ENCODE results near the gene IPO4.
"Not testable (repeated sequence)": the region's sequence is repeated elsewhere in the genome, so short reads cannot be mapped to it uniquely, and the experiment has no call there.

Gene IPO4

GRCh38 chr14:24202538-24202937, 13.9 kb upstream of the IPO4 start:
- CTCF ChIA-PET; H3K27ac ChIP-seq (ENCODE audit: extremely low read depth, low read depth, low read length); H3K4me3 ChIP-seq (ENCODE audit: low read depth, low read length); H3K4me1 ChIP-seq (ENCODE audit: control insufficient read depth, insufficient read depth, low read length); H3K9me3 ChIP-seq (ENCODE audit: control insufficient read depth, insufficient read depth, low read depth, low read length): not testable (repeated sequence)
- POLR2A ChIA-PET = interaction anchor here (0.9 kb wide), 1 partner anchor 11 kb away, joined by 3 read pairs; the partner anchor contains the start of gene CHMP4A
- peaks cover 7 to 54% of the 10 kb centered on the region in 2 experiments; a peak in 2 of 3 replicates for H3K36me3 ChIP-seq (ENCODE audit: control insufficient read depth in 2 of 2, insufficient read depth in 1 of 2, low read length in 2 of 2)

GRCh38 chr14:24198814-24199524, 10.4 kb upstream of the IPO4 start:
- Histone ChIP-seq H3K36me3 (ENCODE audit: control insufficient read depth in 2 of 2, insufficient read depth in 1 of 2, low read length in 2 of 2) (peaks cover 4 to 31% of the 10 kb centered on the region in 2 experiments; a peak in 2 of 3 replicates), H3K4me3 (ENCODE audit: low read depth, low read length) (no peak overlapping the region), H3K27ac (ENCODE audit: extremely low read depth, low read depth, low read length) (peak overlapping the region; percentile 25; the same call in 1 of the 2 replicates), H3K4me1 (ENCODE audit: control insufficient read depth, insufficient read depth, low read length) (peaks cover 4% of the 10 kb centered on the region; the same call in 1 of the 2 replicates), H3K9me3 (ENCODE audit: control insufficient read depth, insufficient read depth, low read depth, low read length) (no peaks in the 10 kb centered on the region)
- ChIA-PET POLR2A (interaction anchor here (1.6 to 2.0 kb wide), 2 partner anchors 10 to 14 kb away, joined by 4 to 7 read pairs; partner anchors contain the start of genes CHMP4A and IPO4), CTCF (no interaction called here)
- no peak for TF ChIP-seq BCL11A (tag by site-specific recombination; IDR thresholded peaks at IDR 0.05; ENCODE audit: low read depth)
- TF ChIP-seq KLF8 (tag by site-specific recombination; IDR thresholded peaks at IDR 0.05) = no peak
- no peak for TF ChIP-seq ZNF292 (tag by site-specific recombination; IDR thresholded peaks at IDR 0.05; ENCODE audit: borderline replicate concordance, low read depth)
- 0 out of 2 replicates have a peak, but pooled peaks have one; percentile 11 for TF ChIP-seq GLIS1 (tag by site-specific recombination; IDR thresholded peaks at IDR 0.05)
- TF ChIP-seq, protein P1, sequence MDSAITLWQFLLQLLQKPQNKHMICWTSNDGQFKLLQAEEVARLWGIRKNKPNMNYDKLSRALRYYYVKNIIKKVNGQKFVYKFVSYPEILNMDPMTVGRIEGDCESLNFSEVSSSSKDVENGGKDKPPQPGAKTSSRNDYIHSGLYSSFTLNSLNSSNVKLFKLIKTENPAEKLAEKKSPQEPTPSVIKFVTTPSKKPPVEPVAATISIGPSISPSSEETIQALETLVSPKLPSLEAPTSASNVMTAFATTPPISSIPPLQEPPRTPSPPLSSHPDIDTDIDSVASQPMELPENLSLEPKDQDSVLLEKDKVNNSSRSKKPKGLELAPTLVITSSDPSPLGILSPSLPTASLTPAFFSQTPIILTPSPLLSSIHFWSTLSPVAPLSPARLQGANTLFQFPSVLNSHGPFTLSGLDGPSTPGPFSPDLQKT (IDR thresholded peaks at IDR 0.05; ENCODE audit: borderline replicate concordance, low read depth, low read length) = no peak
- TF ChIP-seq ZNF670 (tag by site-specific recombination; IDR thresholded peaks at IDR 0.05; ENCODE audit: low read depth) = no peak
- TF ChIP-seq ZNF274 (IDR thresholded peaks at IDR 0.05; ENCODE audit: low read length) = no peak
- TF ChIP-seq ZNF274 (tag by site-specific recombination; IDR thresholded peaks at IDR 0.05; ENCODE audit: borderline replicate concordance) = peak; percentile 62; the same call in 1 of the 2 replicates
- no peak for TF ChIP-seq ZNF530 (tag by site-specific recombination; IDR thresholded peaks at IDR 0.05; ENCODE audit: low read depth)
- TF ChIP-seq ZNF18 (tag by site-specific recombination; IDR thresholded peaks at IDR 0.05) = peak; percentile 46; the same call in 1 of the 2 replicates
- TF ChIP-seq SETDB1 (IDR thresholded peaks at IDR 0.05; ENCODE audit: insufficient read length, low read length) = no peak
- TF ChIP-seq PBX3 (CRISPR knock-in tag; IDR thresholded peaks at IDR 0.05) = no peak
- TF ChIP-seq ZNF48 (tag by site-specific recombination; IDR thresholded peaks at IDR 0.05) = no peak
- TF ChIP-seq ZNF146 (tag by site-specific recombination; IDR thresholded peaks at IDR 0.05) = no peak
- TF ChIP-seq, protein P2, sequence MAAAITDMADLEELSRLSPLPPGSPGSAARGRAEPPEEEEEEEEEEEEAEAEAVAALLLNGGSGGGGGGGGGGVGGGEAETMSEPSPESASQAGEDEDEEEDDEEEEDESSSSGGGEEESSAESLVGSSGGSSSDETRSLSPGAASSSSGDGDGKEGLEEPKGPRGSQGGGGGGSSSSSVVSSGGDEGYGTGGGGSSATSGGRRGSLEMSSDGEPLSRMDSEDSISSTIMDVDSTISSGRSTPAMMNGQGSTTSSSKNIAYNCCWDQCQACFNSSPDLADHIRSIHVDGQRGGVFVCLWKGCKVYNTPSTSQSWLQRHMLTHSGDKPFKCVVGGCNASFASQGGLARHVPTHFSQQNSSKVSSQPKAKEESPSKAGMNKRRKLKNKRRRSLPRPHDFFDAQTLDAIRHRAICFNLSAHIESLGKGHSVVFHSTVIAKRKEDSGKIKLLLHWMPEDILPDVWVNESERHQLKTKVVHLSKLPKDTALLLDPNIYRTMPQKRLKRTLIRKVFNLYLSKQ (tag by site-specific recombination; IDR thresholded peaks at IDR 0.05; ENCODE audit: borderline replicate concordance) = no peak
- TF ChIP-seq ZNF416 (tag by site-specific recombination; IDR thresholded peaks at IDR 0.05) = no peak
- TF ChIP-seq, protein P3, sequence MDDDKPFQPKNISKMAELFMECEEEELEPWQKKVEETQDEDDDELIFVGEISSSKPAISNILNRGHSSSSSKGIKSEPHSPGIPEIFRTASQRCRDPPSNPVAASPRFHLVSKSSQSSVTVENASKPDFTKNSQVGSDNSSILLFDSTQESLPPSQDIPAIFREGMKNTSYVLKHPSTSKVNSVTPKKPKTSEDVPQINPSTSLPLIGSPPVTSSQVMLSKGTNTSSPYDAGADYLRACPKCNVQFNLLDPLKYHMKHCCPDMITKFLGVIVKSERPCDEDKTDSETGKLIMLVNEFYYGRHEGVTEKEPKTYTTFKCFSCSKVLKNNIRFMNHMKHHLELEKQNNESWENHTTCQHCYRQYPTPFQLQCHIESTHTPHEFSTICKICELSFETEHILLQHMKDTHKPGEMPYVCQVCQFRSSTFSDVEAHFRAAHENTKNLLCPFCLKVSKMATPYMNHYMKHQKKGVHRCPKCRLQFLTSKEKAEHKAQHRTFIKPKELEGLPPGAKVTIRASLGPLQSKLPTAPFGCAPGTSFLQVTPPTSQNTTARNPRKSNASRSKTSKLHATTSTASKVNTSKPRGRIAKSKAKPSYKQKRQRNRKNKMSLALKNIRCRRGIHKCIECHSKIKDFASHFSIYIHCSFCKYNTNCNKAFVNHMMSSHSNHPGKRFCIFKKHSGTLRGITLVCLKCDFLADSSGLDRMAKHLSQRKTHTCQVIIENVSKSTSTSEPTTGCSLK (tag by site-specific recombination; IDR thresholded peaks at IDR 0.05) = no peak
- TF ChIP-seq ZBTB49 (tag by site-specific recombination; IDR thresholded peaks at IDR 0.05; ENCODE audit: low read depth) = no peak
- peak; percentile 61 for TF ChIP-seq ZFHX2 (tag by site-specific recombination; conservative IDR thresholded peaks at IDR 0.05)
- no peak for TF ChIP-seq ZNF157 (tag by site-specific recombination; IDR thresholded peaks at IDR 0.05)
- TF ChIP-seq ZNF571 (tag by site-specific recombination; IDR thresholded peaks at IDR 0.05) = no peak
- TF ChIP-seq ZFP41 (tag by site-specific recombination; IDR thresholded peaks at IDR 0.05; ENCODE audit: borderline replicate concordance) = no peak
- no peak for TF ChIP-seq ZNF785 (tag by site-specific recombination; IDR thresholded peaks at IDR 0.05)
- TF ChIP-seq ZBTB48 (tag by site-specific recombination; IDR thresholded peaks at IDR 0.05) = no peak
